GM18867 (cell line): Measurements from ENCODE around the gene LRRC45.

Experiments
- ATAC-seq: cut with Tn5 transposase; IDR thresholded peaks from one replicate; pipeline ENCODE4 v1.9.1; 2021; ENCODE audit warnings: mild to moderate bottlenecking, moderate library complexity; ENCODE audit not compliant: unreplicated experiment

Gene LRRC45

GRCh38 chr17:82006468-82007227 lies 16.5 kb upstream of the LRRC45 start:
- no peak for ATAC-seq

- ATAC-seq = no peak
Observed at GRCh38 chr17:82007228-82007494, 15.9 kb upstream of the LRRC45 start.

- ATAC-seq = no peak
Observed at GRCh38 chr17:82007495-82008257, 15.4 kb upstream of the LRRC45 start.

- no peak for ATAC-seq
Observed at GRCh38 chr17:82008258-82008940, 14.7 kb upstream of the LRRC45 start.

DNA sequence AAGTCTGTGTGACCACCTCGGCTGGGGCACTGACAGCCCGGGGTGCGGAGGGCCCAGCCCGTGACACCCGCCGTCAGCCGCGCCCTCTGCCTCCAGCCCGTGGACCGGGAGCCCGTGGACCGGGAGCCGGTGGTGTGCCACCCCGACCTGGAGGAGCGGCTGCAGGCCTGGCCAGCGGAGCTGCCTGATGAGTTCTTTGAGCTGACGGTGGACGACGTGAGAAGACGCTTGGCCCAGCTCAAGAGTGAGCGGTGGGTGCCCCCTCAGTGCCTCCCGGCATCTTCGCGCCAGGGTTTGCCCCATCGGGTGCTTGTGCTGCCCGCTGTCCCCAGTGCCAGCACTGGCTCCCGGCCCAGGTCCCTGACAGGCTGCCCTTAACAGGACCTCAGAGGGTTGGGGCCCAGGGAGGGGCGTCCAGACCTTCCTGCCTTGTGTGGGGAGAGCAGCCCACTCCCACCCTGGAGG lies 14.1 kb upstream of the LRRC45 start:
- no peak for ATAC-seq

DNA sequence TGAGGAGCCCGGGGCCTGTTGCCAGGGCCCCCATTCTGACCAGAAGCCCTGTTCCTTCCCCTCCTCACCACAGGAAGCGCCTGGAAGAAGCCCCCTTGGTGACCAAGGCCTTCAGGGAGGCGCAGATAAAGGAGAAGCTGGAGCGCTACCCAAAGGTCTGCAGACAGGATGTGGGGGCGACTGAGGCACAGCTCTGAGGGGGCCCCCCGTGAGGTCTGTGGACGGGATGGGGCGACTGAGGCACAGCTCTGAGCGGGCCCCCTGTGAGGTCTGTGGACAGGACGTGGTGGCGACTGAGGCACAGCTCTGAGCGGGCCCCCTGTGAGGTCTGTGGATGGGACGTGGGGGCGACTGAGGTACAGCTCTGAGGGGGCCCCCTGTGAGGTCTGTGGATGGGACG lies 13.7 kb upstream of the LRRC45 start:
- ATAC-seq = no peak

DNA sequence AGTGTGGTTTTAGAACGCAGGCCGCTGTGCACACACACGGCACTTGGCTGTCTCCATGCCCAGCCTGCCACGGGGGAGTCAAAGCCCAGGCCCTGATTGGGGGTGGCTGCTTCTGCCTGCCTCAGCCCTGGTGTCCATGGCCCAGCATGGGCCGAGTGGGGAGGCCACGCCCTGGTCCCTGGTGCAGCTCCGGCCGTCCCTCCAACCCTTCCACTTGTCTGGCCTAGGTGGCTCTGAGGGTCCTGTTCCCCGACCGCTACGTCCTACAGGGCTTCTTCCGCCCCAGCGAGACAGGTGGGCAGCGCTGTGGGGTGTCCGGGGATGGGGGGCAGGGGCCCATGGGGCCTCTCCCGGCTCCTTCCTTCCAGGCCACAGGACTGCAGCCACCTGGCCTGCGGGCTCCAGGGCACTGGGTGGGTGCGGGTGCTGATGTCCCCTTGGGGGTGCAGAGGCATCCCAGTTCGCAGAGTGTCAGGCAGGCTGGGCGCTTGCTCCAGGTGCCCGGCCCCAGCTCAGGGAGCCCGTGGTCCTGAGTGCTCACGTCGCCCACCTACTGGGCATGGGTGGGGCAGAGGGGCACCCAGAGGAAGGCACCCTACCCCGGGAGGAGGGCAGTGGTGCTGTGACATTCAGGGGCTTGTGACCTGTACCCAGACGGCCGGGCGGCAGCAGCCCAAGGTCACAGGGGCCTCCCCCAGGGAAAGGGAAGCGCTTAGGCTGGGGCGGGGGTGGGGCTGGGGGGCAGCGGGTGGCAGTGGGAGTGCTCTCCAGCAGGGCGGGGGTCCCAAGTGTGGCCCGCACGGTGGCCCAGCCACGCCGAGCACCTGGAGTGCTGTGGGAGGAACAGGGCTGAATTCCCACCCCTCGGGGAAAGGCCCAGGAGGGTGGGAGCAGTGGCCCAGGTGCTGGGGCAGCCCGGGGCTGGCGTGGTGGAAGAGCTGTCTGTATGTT lies 12.3 kb upstream of the LRRC45 start:
- no peak for ATAC-seq

DNA sequence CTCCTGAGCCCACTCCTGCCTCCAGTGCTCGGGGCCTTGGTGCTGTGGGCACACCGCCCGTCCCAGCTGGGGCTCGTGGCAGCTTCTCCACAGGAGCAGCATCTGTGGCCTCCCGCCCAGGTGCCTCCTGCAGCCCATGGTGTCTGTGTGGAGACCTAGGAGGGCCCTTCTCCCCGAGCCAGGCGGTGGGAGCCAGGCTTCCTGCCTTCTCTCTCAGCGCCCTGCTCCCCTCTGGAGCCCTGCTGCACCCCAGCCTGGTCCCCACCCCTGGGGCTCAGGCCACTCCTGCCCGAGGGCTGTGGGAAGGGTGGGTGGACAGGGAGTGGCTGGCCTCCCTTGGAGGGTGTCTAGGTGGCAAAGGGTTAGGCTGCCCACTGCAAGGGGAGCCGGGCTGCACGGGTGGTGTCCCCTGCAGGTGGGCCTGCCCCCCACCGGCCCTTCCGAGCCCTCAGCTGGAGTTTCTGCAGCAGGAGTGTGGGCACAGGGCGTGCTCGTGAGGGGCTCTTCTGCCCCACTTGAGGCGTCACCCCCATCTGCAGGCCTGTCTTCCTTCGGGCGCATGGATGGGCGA lies 11.4 kb upstream of the LRRC45 start:
- no peak for ATAC-seq

DNA sequence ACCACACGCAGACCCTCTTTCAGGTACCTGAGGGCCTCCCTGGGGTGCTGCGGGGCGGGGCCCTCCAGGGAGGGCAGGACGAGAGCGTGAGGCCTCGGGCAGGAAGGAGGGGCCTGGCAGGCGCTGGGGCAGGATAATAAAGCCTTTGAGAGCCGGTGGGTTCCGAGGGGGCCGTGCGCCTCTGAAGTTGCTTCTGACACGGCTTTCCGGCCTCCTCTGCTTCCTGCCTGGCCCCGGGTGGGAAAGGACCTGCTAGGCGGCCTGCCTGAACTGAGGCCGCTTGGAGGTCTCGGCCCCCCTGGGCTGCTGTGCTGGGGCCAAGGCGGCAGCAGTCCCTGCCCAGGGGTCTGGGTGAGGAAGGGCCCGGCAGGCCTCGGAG lies 10.9 kb upstream of the LRRC45 start:
- ATAC-seq = no peak

DNA sequence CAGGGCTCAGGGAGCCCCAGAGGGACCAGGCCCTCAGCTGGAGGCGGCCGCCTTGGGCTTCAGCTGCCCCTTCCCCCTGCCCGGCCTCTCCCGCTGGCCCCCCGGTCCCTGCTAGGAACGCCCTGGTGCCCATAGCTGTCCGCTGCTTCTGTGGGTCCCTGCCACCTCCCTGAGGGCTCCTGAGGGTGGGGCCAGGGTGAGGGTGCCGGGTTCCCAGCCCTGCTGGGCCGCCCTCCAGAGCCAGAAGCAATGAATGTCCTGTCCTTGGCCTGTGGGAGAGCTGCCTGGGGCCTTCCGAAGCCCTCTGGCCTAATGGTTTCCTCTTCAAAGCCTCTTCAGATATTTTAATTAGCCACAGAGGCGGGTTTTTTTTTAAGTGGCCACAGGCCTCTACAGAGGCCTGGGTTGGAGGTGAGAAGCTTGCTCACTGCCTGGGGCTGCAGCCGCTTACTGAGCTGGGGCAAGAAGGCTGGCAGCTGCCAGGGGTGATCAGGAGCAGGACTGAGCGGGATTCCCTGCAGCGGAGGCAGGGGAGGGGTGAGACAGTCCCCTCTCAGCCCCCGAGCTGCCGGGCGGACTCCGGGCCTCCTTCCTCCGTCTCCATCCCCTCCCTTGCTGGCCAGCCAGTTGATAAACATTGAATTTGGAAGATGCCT lies 10.3 kb upstream of the LRRC45 start:
- no peak for ATAC-seq

DNA sequence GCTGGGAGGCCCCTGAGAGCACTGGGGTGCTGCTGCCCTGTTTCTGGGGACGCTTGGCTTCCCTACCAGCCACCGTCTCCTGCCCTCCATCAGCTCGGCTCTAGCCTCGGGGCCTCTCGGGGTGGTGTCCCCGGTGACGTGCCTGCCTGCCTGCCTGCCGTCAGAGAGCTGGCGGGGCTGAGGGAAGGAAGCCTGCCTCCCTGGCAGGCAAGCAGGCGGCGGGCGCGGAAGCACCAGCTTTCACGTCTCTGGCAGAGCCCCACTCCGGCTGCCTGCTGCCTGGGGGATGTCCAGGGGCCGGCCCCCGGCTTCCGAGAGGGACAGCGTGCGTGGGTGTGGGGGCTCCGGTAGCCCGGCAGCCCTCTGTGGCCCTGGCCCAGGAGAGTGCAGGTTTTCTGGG lies 9.8 kb upstream of the LRRC45 start:
- ATAC-seq = no peak

DNA sequence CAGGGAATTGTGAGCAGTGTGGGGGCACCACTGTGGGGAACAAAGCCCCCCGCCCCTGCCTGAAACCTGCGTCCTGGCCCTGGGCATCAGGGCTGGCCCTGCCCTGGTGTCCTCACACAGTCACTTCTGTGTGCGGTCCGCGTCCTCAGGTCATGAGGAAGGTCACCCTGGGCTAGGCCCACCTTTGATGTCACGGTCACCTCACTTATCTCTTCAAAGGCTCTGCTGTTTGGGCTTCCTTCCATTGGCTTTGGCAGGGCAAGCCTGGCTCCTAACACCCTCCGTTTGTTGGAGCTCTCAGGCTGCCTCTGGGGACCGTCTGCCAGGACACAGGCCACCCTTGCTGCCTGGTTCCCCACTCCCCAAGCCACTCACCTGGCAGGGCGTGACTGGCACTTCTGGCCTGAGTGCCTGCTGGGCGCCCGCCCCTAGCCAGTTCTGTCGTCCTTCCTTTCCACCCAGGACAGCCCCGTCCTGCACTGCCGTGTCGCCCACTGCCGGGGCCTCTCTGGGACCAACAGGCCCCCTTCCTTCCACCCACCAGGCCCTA lies 9.3 kb upstream of the LRRC45 start:
- ATAC-seq = no peak

DNA sequence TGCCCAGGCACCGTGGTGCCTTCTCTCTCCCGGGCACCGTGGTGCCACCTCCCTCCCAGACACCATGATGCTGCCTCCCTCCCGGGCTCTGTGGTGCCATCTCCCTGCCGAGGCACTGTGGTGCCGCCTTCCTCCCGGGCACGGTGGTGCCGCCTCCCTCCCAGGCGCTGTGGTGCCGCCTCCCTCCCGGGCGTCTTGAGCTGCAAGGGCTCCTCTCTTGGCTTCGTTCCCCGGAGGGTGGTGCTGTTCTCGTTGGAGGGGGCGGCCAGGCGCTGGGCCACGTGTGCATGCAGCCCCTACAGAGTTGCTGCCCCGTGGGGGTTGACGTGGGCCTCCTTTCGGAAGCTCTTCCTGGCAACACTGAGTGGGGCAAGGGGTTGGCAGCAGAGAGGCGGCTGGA lies 8.7 kb upstream of the LRRC45 start:
- no peak for ATAC-seq

DNA sequence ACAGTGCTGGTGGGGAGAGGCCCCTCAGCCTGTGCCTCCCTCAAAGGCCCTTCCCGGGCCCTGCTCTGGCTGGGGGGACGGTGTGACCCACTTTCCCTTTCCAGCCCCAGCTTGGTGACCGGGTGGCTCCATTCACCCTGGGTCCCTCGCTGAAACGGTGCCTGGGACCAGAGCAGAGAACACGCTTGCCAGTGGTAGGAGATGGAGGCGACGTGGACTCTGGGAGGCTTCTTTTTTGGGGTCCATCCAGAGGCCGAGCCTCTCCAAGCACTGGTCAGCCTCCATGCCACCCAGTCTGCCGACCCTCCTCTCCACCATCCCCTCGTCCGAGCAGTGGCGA lies 8.2 kb upstream of the LRRC45 start:
- no peak for ATAC-seq

DNA sequence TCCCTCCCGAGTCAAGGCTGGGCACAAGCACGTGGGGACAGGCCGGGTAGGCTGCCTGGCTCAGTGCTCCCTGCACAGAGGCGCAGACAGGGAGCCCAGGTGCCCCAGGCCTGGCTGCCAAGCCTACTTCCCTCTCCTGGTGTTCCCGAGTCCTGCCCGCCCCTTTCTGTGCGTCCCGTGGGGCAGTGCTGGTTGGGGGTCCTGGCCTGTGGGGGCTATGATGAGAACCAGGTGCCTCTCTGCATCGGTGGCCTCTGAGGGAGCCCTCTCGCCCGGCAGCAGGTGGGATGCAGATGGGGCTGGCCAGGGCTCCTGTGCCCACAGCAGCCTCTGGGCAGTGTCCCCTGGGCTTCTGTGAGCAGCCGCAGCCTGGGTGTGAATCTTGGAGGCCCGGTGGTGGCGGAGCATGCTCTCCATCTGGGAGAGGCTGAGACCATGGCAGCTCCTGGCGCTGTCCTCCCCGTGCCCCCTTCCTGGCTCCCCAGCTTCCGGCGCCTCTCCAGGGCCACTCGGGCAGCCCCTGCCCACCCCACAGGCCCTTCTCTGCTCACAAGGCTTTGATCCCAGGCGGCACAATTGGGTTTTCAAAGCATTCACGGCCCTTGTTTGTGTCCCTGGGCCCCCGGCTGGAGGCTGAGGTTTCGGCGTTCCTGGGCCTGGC lies 7.7 kb upstream of the LRRC45 start:
- no peak for ATAC-seq

DNA sequence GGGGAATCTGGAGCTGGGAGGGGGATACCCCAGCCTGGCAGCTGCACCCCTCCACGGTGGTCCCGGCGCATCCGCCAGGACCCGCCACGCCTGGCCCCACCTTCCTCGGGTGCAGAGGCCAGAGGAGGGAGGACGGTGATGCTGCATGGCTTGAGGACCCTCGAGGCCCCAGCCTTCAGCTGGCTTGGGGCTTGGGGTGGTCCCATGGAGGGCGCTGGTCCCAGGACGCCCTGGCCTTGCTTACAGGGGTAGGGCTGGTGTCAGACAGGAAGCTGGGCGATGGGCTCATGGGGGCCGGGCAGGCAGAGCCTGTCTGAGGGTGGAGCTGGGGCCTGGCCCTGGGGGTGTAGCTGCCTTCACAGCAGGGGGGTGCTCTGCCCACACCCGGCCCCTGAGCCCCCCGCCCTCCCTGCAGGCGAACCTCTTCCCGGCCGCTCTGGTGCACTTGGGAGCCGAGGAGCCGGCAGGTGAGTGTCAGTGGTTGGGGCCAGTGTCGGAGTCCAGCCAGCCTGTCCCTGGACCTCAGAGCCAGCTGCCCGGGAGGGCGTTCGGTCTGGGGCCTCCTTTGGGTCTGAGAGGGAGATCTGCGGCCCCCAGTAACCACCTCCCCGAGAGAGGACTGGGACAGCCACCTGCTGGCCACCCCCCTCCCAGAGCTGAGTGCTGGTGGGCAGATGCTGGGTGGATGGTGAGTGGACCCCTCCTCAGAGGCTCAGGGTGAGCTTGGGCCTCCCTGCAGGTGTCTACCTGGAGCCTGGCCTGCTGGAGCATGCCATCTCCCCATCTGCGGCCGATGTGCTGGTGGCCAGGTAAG lies 6.8 kb upstream of the LRRC45 start:
- no peak for ATAC-seq

DNA sequence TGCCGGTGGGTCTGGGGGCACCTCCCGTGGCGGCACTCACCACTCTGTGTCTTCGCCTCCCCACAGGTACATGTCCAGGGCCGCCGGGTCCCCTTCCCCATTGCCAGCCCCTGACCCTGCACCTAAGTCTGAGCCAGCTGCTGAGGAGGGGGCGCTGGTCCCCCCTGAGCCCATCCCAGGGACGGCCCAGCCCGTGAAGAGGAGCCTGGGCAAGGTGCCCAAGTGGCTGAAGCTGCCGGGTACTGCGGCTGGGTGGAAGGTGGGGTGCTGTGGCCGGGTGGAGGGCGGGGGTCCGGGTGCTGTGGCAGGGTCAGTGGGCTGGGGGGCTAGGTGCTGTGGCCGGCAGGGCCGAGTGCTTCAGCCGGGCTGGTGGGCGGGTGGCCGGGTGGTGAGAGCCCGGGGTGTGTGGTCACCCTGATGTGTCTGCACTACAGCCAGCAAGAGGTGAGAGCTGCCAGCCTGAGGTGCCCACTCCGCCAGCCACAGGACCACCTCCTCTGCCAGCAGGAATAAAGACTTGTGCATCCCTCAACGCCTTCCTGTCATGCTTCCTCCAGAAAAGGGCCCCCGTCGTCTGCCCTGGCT lies 6.1 kb upstream of the LRRC45 start:
- ATAC-seq = no peak

DNA sequence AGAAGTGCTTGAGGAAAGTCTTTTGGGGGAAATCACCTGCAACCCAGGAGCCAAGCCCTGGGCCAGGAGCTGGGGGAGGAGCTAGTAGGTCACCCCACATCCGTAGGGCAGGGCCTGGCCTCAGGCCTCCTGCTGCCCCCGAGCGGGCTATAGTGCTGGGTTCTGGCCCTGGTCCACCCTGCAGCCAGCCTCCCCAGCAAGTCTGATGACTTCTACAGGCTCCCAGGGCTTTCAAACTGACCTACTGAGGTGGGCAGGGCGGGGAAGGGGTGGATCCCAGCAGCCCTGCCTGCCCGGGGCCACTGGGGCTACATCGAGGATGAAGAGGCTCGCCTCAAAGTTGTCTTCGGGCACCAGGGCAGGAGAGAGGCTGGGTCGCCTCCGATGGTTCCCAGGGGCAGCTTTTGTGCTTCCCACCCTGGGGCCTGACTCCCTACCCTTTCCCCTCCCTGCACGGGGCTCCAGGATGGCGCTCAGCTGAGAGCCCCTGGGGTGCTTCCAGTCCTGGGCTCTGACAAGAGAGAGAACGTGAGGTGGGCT lies 5.4 kb upstream of the LRRC45 start:
- ATAC-seq = no peak
